Measurements from ENCODE around the gene STYXL1.

The STYXL1 gene

GRCh38 chr7:75962607-75963380 is 85.0 kb downstream of the STYXL1 start:
- POLR2A ChIA-PET = no interaction called here
- CTCF ChIA-PET = interaction anchor here (1.5 kb wide), 1 partner anchor 12 kb away, joined by 4 read pairs; no protein-coding TSS in a partner anchor
- no peak overlapping the region for H3K4me3 ChIP-seq (ENCODE audit: low read depth, low read length)
- no peak for DNase-seq (ENCODE audit: low read depth, low spot score)
- no peak for TF ChIP-seq CTCF (IDR thresholded peaks at IDR 0.05; ENCODE audit: insufficient read depth, low read length, missing control alignments)

- DNase-seq (ENCODE audit: low read depth, low spot score) = no peak
- ChIA-PET CTCF (interaction anchor here (0.7 kb wide), 1 partner anchor 15 kb away, joined by 3 read pairs; no protein-coding TSS in a partner anchor), POLR2A (interaction anchor here (1.3 kb wide), 1 partner anchor 46 kb away, joined by 10 read pairs; the partner anchor contains the start of gene POR)
- TF ChIP-seq CTCF (IDR thresholded peaks at IDR 0.05; ENCODE audit: insufficient read depth, low read length, missing control alignments) = no peak
- no peak overlapping the region for H3K4me3 ChIP-seq (ENCODE audit: low read depth, low read length)
Observed at GRCh38 chr7:75961218-75961617, 86.6 kb downstream of the STYXL1 start.

- POLR2A ChIA-PET = interaction anchor here (1.3 kb wide), 1 partner anchor 45 kb away, joined by 10 read pairs; the partner anchor contains the start of gene POR
- H3K4me3 ChIP-seq (ENCODE audit: low read depth, low read length) = no peak overlapping the region
- no peak for TF ChIP-seq CTCF (IDR thresholded peaks at IDR 0.05; ENCODE audit: insufficient read depth, low read length, missing control alignments)
- DNase-seq (ENCODE audit: low read depth, low spot score) = no peak
- CTCF ChIA-PET = interaction anchor here (0.7 kb wide), 1 partner anchor 15 kb away, joined by 3 read pairs; no protein-coding TSS in a partner anchor
Observed at GRCh38 chr7:75960372-75960771, 87.4 kb downstream of the STYXL1 start.

GRCh38 chr7:75958802-75959543 is 88.8 kb downstream of the STYXL1 start:
- TF ChIP-seq CTCF (IDR thresholded peaks at IDR 0.05; ENCODE audit: insufficient read depth, low read length, missing control alignments) = no peak
- POLR2A ChIA-PET = no interaction called here
- CTCF ChIA-PET = no interaction called here
- no peak overlapping the region for H3K4me3 ChIP-seq (ENCODE audit: low read depth, low read length)
- DNase-seq (ENCODE audit: low read depth, low spot score) = no peak

- TF ChIP-seq CTCF (IDR thresholded peaks at IDR 0.05; ENCODE audit: insufficient read depth, low read length, missing control alignments) = no peak
- POLR2A ChIA-PET = no interaction called here
- CTCF ChIA-PET = interaction anchor here (1.0 to 1.7 kb wide), 3 partner anchors 9 to 63 kb away, joined by 3 to 5 read pairs (median 4); no protein-coding TSS in a partner anchor
- no peak for DNase-seq (ENCODE audit: low read depth, low spot score)
- no peak overlapping the region for H3K4me3 ChIP-seq (ENCODE audit: low read depth, low read length)
Observed at GRCh38 chr7:75957021-75957736, 90.6 kb downstream of the STYXL1 start.
